HG02763 (cell line): ENCODE results near the gene CEP131.

Source experiments
- ATAC-seq: cut with Tn5 transposase; IDR thresholded peaks from one replicate; pipeline ENCODE4 v1.9.1; 2021; ENCODE audit warnings: mild to moderate bottlenecking, moderate library complexity; ENCODE audit not compliant: unreplicated experiment

CEP131 gene

DNA sequence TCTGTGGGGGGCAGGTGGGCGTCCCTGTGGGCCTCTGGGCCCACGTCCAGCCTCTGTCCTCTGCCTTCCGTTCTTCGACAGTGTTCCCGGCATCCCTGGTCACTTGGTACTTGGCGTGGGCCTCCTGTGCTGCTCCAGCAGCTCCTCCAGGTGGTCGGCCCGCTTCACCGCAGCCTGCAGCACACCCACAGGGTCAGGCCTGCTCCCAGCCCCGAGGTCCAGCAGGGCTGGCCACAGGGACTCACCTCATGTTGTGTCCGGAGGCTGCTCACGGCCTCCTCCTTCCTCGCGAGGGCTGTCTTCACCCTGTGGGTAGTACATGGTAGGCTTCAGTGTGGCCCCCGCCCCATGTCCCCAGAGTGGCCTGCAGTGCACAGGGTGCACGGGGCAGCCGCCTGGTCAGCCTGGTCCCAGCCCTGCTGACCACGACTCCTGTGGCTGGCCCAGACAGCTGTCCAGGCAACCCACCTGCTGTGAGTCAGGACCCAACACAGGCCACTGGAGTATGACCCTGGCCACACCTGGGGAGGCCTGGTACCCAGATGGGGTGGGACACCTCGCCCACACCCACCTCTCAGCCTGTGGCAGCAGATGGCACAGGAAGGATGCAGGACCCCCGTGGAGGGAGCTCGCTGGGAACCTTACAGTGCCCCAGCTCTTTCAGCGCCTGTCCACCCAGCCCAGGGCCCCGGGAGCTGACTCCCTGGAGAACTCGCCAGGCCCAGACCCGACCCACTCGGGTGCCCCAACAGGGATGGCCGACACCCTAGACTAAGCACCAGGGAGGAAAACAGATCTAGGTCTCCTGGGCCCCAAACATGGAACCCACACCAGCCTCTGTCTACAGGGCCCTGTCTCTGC, 32.9 kb downstream of the CEP131 start:
- ATAC-seq = no peak

DNA sequence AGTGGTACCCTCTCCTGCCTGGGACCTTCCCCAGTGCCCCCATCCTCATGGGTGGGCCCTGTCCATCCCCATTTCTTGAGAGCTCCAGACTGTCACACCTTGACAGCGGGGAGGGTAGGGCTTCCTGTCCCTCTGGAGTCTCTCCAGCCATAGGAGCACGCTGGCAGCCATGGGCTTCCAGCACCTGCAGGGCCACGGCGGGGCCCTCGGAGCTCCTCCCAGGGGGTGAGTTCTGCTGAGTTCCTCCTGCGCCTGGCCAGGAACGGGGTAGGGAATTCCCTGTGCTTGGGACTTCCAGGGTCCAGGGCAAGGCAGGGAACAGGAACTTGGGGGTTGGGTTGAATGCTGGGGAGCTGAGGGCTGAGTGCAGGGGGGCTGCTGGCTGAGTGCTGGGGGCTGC, 33.7 kb downstream of the CEP131 start:
- ATAC-seq = no peak

DNA sequence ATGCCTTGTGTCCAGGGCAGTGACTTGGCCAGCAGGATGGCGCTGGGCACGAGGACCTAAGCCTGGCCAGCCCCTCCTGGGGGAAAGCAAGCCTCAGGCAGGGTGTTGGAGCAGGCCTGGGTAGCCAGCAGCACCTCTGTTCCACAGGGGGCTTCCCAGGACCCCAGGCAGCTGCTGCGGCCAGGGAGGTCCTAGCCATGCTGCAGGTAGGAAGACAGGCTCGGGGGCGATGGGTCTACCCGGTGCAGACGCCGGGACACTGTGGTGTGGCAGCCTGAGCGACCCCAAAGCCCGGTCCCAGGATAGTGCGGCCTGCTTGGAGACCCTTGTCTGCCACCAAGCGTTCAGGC, 34.3 kb downstream of the CEP131 start:
- ATAC-seq = no peak

DNA sequence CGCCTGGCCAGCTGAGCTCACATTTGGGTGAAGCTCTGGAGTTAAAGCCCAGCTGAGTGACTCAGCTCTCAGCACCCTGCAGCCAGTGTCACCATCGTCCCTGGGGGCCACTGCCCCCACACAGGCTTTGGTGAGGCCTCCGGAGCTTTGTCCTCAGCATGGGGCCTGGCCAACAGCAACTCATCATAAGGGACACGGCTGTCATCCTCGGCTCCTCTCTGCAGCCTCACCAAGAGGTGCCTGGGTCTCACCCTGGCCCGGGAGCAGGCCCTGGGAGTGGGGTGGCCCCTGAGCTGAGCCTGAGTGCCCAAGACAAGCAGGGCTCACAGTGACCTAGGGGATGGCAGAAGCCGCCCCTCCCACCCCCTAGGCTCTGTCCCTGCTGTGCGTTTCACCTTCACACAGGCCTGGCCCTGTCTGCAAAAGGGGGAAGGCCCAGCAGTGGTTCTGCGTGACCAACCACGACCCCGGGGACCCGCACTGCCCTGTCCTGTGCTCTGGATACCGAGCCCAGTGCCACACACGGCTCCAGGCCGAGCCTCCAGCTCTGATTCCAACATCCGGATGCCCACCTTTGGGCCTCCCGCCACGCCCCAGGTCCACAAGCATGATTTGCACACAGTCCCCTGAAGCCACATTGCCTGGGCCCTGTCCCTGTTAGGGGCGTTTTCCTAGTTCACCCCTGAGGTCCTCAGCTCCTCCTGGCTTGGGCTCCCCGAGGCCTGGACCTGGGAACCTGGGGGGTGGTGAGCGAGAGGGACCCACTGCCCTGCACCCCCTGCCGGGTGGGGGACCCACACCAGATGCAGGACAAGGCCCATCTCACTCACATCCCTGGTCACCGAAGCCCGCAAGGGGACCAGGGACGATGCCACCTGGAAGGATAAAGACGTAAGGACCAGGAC, 34.9 kb downstream of the CEP131 start:
- ATAC-seq = no peak

DNA sequence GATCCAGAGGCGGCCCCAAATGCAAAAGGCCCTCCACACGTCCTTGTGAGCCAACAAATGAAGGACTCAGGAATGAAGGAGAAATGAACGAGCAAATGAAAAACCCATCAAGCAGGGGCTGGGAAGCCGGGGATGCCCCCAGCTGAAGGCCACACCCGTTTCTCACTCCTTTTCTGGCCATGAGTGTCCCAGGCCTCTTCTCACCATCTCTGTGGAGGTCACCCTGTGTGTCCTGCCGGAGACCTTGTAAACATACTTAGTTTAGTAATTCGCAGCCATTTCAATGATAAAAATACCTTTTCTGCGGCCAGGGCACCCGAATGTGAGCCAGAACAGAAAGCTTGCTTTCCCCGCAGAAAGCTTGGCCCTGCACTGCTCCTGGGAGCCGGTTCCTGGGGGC, 35.6 kb downstream of the CEP131 start:
- ATAC-seq = no peak

DNA sequence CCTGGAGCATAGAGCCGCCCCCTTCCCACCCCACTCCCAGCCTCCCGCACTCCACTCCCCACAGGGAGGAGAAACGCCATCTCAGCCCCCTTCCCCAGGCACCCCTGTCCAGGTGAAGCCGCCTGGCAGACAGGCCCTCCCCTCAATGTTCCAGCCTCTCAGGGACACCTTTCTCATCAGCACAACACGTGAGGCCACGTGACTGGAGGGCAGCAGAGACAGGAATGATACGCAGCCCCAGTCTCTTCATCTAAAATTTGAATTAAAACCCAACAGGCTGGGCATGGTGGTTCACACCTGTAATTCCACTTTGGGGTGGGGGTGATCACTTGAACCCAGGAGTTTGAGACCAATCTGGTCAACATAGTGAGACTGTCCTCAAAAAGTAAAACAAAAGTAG, 36.6 kb downstream of the CEP131 start:
- ATAC-seq = no peak

DNA sequence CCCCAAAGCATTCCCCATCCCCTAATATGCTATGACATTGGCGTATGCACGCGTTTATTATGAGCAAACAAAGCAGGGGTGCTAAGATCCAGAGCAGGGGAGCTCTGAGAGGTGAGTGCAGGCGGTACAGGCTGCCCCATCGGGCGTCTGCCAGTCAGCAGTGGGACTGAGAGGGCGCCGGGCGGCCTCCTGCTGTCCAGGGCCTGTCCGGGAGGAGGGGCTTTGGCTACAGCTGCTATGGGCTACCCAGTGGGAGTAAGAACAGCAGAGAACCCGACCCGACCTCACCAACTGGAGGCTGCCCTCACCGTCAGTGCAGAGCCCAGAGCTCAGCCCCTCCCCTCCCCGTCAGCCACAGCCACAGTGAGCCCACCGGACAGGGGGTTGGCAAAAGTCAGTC, 38.2 kb downstream of the CEP131 start:
- no peak for ATAC-seq

DNA sequence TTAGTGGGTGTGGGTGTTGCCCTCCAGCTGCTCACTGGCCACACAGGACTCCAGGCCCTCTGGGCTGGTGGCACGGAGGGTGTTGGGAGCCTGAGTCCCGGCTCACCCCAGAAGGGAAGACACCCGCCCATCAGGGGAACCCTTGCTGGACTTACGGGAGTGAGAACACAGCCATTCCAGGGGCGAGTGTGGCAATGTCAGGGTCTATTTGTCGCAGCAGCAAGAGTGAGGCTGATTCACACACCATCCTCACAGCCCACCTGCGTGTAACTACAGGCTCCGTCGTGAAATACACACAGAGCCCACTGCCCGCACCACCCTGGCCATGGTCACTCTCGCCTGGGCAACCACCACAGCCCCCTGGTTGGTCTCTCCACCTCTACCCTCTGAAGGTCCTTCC, 39.0 kb downstream of the CEP131 start:
- no peak for ATAC-seq

DNA sequence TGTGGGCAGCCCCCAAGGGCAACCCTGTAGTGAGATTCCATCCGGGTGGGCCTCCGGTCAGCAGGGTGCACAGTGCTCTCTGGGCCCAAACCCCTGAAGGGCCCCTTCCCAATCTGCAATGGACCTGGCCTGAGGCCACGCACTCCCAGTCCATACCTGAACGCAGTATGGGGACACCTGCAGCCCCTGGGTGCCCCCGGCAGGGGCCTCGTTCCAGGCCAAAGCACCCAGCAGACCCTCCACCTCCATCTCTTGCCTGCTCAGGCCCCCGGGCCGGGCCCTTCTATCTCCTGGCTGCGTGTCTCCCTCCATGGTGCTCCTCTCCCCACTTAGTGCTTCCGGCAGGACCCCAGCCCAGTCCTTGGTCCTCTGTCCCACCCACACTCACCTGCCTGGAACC, 39.4 kb downstream of the CEP131 start:
- ATAC-seq = no peak

DNA sequence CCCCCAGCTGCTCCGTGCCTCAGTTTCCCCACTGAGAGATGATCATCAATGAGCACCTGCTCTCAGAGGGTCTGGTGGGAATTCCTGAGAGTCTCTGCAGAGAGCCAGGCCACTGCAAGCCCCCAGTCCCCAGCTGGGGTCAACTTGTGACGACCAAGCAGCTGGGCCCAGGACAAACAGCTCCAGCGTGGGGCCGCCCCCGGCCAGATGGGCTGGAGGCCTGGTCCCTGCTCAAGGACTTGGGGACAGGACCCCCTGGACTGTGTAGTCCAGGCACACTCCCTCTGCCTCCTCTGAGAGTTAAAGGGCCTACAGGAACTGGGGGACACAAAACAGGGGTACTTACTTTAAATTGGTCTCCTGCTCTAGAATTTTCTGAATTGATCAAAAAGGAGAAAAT, 40.2 kb downstream of the CEP131 start:
- ATAC-seq = no peak

DNA sequence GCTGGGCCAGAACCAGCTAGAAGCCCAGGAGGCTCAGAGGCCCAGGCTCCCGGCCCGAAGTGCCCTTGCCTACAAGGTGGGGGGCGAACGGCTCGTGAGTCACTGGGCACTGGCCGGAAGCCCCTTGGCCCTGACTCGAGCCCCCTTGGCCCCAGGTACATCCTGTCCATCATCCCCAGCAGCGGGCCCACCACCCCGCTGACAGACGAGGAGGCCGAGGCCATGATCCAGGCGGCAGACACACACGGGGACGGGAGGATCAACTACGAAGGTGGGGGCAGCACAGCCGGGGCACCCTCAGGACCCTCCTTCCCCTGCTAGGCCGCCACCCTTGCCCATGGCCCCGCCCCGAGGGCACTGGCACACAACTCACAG, 41.0 kb downstream of the CEP131 start:
- ATAC-seq = no peak

DNA sequence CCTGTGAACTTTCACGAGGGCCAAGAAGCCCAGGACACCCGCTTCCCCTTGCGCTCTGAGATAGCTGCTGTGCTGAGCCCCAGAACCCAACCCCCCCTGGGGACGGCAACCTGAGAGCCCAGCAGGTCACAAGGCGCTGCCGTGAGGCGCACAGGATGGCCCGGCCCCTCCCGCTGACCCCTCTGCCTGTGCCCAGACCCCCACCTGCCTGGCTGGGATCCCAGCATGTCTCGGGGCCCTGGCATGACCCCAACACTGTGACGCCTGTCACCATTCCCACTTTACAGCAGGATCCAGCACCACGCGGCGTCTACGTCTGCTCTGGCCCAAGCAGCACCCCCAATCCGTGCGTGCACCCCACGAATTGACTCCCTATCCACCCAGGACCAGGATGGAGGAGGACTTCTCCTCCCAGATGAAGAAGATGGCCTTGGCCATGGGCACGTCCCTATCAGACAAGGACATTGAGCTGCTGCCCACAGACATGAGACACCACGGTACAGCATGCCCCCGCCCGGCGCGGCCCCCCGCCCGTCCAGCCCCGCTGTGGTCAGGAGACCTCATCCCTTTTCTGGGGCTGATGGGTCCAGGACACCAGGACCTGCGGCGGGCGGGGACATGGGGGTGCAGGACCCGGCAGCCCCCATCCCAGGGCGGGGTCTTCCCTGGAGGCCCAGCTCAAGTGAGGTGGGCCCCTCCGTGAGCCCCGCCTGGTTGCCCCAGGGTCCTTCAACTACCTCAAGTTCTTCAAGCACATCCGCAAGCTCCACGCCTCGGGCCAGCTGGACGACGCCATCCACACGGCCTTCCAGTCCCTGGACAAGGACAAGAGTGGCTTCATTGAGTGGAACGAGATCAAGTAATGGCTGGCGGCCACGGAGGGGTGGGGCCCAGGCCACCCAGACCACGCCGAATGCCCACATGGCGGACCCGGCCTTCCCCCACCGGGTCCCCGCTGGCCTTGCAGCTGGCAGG, 41.6 kb downstream of the CEP131 start:
- ATAC-seq = no peak

DNA sequence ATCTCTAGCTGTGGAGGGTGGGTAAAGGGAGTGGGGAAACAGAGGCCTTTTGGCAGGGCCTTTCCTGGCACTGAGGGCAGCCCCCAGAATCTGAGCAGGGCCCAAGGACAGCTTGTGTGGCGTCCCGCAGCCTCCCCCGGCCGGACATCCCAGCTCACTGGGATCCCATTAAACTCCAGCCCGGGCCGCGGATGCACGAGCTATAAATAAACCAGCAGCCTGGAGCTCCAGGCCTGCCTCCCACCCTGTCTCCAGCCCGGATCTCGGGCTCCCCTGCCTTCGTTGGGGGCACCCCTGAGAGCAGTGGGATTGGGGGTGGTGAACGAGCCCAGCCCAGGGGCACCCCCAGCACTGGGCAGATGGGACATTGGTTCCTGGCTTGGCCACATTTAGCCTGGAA, 42.9 kb downstream of the CEP131 start:
- no peak for ATAC-seq

DNA sequence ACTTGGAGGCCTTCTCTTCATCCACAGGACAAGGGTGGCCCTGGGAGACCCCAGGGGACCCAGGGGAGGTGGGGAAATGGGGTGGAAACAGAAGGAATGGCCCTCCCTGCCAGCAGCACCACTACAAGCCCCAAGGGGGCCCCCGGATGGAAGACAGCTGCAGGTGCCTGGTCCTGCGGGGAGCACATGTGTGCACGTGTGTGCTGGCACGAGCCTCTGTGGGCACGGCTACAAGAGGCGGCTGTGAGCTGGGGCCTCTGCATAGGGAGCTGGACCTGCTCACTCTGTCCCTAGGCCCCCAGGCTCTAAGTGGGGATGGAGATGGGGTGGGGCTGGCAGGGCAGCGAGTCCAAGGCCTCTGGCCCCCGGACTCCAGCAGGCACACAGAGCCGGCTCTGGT, 43.5 kb downstream of the CEP131 start:
- no peak for ATAC-seq

DNA sequence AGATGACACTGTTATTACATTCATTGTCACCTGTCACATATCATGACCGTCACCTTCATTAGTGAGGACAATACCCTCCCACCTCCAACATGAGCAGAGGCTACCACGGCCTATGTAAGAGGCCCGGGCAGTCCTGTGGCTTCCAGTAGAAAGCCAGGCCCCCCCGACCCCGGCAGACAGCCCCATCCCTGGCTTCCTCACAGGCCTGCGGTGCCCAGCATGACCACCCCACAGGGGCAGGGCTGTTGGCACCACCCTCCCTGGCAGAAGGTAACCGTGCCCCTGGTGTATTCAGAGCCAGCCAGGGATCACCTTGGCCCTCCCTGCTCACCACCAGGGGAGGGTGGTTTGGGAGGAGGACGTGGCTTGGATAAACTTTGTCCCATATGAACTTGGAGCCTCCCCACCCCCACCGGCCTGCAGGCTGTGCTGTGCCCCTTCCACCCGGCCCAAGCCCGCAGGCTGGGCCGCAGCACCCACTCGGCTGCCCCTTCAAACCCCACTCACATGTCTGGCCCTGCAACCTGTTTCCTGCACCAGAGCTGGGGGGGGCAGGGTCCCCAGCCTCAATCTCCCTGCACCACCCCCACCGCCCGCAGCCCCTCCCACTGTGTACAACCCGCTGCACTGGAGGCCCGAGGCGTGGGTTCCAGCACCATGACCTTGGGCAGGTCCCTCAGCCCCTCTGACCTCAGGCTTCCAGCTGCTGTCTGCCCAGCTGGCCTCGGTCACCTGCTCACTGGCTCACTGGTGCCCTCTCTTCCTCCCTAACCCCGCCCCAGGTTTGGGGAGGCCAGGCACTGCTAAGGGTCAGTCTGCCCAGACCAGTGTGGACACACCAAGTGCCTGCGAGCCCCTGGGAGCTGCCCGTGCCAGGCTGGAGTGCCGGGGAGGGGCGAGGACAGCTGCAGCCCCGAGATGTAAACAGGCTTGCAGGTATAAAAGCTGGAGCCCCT, 44.4 kb downstream of the CEP131 start:
- ATAC-seq = no peak

DNA sequence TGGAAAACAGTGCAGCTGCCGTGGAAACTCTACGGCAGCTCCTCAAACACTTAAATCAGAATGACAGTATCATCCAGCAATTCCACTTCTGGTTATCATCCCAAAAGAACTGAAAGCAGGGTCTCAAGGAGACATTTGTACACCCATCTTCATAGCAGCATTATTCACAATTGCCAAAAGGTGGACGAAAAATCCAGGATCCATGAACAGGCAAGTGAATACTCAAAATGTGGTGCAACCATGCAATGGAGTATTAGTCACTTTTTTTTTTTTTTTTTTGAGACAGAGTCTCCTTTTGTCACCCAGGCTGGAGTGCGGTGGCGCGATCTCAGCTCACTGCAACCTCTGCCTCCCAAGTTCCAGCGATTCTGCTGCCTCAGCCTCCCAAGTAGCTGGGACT, 46.1 kb downstream of the CEP131 start:
- no peak for ATAC-seq

DNA sequence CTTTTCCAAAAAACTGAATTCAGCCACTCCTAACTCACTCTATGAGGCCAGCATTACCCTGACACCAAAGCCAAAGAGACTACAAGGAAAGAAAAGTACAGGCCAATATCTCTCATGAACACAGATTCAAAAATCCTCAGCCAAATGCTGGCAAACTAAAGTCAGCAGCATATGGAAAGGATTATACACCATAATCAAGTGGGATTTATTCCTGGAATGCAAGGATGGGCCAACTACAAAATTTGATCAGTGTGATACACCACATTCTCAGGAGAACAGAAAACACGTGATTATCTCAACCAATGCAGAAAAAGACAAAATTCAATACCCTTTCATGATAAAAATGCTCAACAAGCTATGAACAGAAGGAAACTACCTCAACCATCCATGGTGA, 49.0 kb downstream of the CEP131 start:
- ATAC-seq = no peak

DNA sequence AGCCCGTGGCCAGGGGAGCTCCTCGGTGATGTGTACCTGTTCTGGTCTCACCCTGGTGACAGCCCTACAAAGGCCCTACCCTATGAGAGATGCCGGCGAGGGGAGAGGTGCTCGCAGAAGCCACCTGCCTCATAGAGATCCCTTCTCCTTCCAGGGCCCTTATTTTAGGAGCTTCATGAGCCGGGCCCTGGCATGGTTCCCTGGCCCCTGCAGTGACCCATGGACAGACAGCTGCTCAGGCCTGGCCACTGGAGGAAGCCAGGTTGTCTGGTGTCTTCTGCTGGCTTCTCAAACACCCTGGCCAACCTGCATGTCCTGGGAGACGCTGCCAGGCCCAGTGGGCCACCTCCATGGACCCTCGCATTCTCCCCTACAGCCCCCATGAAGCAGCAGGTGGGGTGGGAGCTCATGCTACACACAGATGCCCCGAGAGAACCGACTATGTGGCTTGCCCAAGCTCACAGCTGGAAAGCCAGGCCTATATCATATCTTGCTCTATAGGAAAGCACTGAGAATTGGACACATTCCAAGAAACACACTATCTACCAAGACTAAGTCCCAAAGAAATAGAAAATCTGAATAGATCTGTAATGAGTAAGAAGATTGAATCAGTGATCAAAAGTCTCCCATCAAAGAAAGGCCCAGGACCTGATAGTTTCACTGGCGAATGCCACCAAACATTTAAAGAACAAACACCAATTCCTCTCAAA, 49.6 kb downstream of the CEP131 start:
- no peak for ATAC-seq

DNA sequence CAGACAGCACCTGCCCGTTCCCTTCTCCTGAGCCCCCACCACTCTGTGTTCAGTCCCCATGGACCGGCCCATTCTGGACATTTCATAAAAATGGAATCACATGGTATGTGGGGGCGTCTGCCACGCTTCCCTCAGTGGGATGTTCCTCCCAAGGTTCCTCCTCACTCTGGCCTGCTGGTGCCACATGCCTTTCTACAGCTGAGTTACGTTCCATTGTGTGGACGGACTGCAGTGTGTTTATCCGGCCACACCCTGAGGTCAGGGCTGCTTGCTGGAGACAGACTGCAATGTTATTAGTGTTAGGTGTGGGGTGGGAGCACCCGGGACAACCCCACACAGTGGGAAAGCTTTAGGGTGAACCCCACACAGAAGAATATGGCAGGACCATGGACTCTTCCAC, 50.8 kb downstream of the CEP131 start:
- ATAC-seq = no peak
